Activated CD4-positive, alpha-beta T cell treated with anti-CD3 and anti-CD28 coated beads, Interleukin-2, amount 50 U/mL, for 48 hours (primary cell): ENCODE data around the gene BRF1.

Experiments
- DNase-seq, 2 experiments: peaks; one replicate each; pipeline ENCODE4 v3.0.0-alpha.2; 2020

The BRF1 gene

GRCh38 chr14:105192866-105193731 is 107.7 kb downstream of the BRF1 start:
- peak in 1 of 2 experiments; percentile 33 for DNase-seq

- DNase-seq: no peak
Observed at GRCh38 chr14:105187935-105188524, 112.8 kb downstream of the BRF1 start.

- no peak for DNase-seq
Observed at GRCh38 chr14:105187116-105187515, 113.7 kb downstream of the BRF1 start.

GRCh38 chr14:105185973-105186372 is 114.8 kb downstream of the BRF1 start:
- DNase-seq: no peak

GRCh38 chr14:105185001-105185400 is 115.8 kb downstream of the BRF1 start:
- no peak for DNase-seq

- DNase-seq: no peak
Observed at GRCh38 chr14:105184461-105184860, 116.3 kb downstream of the BRF1 start.

GRCh38 chr14:105182296-105183020 is 118.3 kb downstream of the BRF1 start:
- no peak for DNase-seq

- no peak for DNase-seq
Observed at GRCh38 chr14:105181549-105182295, 119.1 kb downstream of the BRF1 start.

- DNase-seq: peak; percentile 82 to 83
Observed at GRCh38 chr14:105180592-105181548, 119.9 kb downstream of the BRF1 start, which contains the start of gene NUDT14. NUDT14 (minus strand) TSS chr14:105181312; CDS start chr14:105181209, 103 bp downstream.

- no peak for DNase-seq
Observed at GRCh38 chr14:105179191-105179590, 121.6 kb downstream of the BRF1 start.

- no peak for DNase-seq
Observed at GRCh38 chr14:105178868-105179140, 122.0 kb downstream of the BRF1 start.

- DNase-seq: no peak
Observed at GRCh38 chr14:105178069-105178867, 122.5 kb downstream of the BRF1 start.

- DNase-seq: no peak
Observed at GRCh38 chr14:105177082-105177481, 123.7 kb downstream of the BRF1 start.

- no peak for DNase-seq
Observed at GRCh38 chr14:105176513-105176912, 124.3 kb downstream of the BRF1 start.

GRCh38 chr14:105173901-105174894 is 126.6 kb downstream of the BRF1 start:
- peak; percentile 35 to 47 for DNase-seq

- no peak for DNase-seq
Observed at GRCh38 chr14:105173145-105173544, 127.7 kb downstream of the BRF1 start.

- no peak for DNase-seq
Observed at GRCh38 chr14:105172476-105172875, 128.3 kb downstream of the BRF1 start.

- no peak for DNase-seq
Observed at GRCh38 chr14:105171004-105171673, 129.7 kb downstream of the BRF1 start.
